ENCODE results near the gene SUMO2. TPM values are rescaled to one million over a fixed set of nuclear protein-coding genes. Genes with fewer than 3 reads are reported as not detected.

The SUMO2 gene
- total and polyA plus RNA-seq, 11 donors = 47.1 to 277 (median 201) TPM

- WGBS, 4 donors = 83 to 98% (median 94%) methylated on average over 3 of the region's 3 CpGs
- intact Hi-C loops (cut with DNase I) = no loop called here
- TF ChIP-seq CTCF (IDR thresholded peaks at IDR 0.05) = no peak
- no peak for TF ChIP-seq POLR2A (IDR thresholded peaks at IDR 0.05)
- ATAC-seq (no peak), DNase-seq (no peak)
- H3K4me1 ChIP-seq = no peaks in the 10 kb centered on the region
- no peaks in the 10 kb centered on the region for H3K27me3 ChIP-seq
- H3K36me3 ChIP-seq = peaks cover 0 to 99% (median 89%) of the 10 kb centered on the region in 9 donors
- H3K27ac ChIP-seq = no peak overlapping the region
- no peaks in the 10 kb centered on the region for H3K9me3 ChIP-seq
- H3K4me3 ChIP-seq = no peak overlapping the region
These were observed 37.1 kb upstream of the SUMO2 start for GRCh38 chr17:75219815-75220214.

GRCh38 chr17:75218131-75218530 is 35.4 kb upstream of the SUMO2 start:
- WGBS, 4 donors = 91 to 100% (median 93%) methylated on average over 6 of the region's 6 CpGs
- H3K9me3 ChIP-seq = no peaks in the 10 kb centered on the region
- no peak for TF ChIP-seq CTCF (IDR thresholded peaks at IDR 0.05)
- no peak for TF ChIP-seq POLR2A (IDR thresholded peaks at IDR 0.05)
- no peak overlapping the region for H3K27ac ChIP-seq
- peaks cover 0 to 100% (median 91%) of the 10 kb centered on the region in 9 donors for H3K36me3 ChIP-seq
- DNase-seq = no peak
- H3K4me1 ChIP-seq = no peaks in the 10 kb centered on the region
- no peaks in the 10 kb centered on the region for H3K27me3 ChIP-seq
- intact Hi-C loops (cut with DNase I) = no loop called here
- no peak overlapping the region for H3K4me3 ChIP-seq
- ATAC-seq = no peak

- ATAC-seq (no peak), DNase-seq (no peak)
- TF ChIP-seq POLR2A (IDR thresholded peaks at IDR 0.05) (no peak), CTCF (IDR thresholded peaks at IDR 0.05) (no peak)
- H3K4me3 ChIP-seq = no peak overlapping the region
- no peaks in the 10 kb centered on the region for H3K27me3 ChIP-seq
- H3K27ac ChIP-seq = no peak overlapping the region
- no peaks in the 10 kb centered on the region for H3K9me3 ChIP-seq
- 81 to 83% (median 82%) methylated on average over 3 of the region's 3 CpGs for WGBS, 4 donors
- intact Hi-C loops (cut with DNase I) = loop anchor here in 4 of 10 donors (5.0 to 10.0 kb wide), 4 partner anchors 94 to 247 kb away; no protein-coding TSS in a partner anchor
- peaks cover 0 to 29% (median 19%) of the 10 kb centered on the region in 12 donors for H3K4me1 ChIP-seq
- peaks cover 0 to 60% (median 56%) of the 10 kb centered on the region in 9 donors for H3K36me3 ChIP-seq
These were observed 26.3 kb upstream of the SUMO2 start for GRCh38 chr17:75209061-75209460.

GRCh38 chr17:75208161-75208560 is 25.4 kb upstream of the SUMO2 start:
- H3K4me3 ChIP-seq = no peak overlapping the region
- H3K27ac ChIP-seq = no peak overlapping the region
- no peak for ATAC-seq
- TF ChIP-seq CTCF (IDR thresholded peaks at IDR 0.05) (no peak), POLR2A (IDR thresholded peaks at IDR 0.05) (no peak)
- 92 to 95% (median 93%) methylated on average over 9 of the region's 9 CpGs for WGBS, 4 donors
- H3K36me3 ChIP-seq = peaks cover 0 to 51% (median 47%) of the 10 kb centered on the region in 9 donors
- H3K27me3 ChIP-seq = no peaks in the 10 kb centered on the region
- H3K9me3 ChIP-seq = no peaks in the 10 kb centered on the region
- peaks cover 0 to 29% (median 19%) of the 10 kb centered on the region in 12 donors for H3K4me1 ChIP-seq
- no peak for DNase-seq
- intact Hi-C loops (cut with DNase I) = loop anchor here in 4 of 10 donors (5.0 to 10.0 kb wide), 4 partner anchors 93 to 246 kb away; no protein-coding TSS in a partner anchor
